Gastroesophageal sphincter (tissue), 3 donors: ENCODE measurements around the gene PSMG4.
"Not testable (repeated sequence)": the region's sequence is repeated elsewhere in the genome, so short reads cannot be mapped to it uniquely, and the experiment has no call there.

Experiments used
- POLR2A ChIP-seq, 2 donors: fragments of 450-650 bp; IDR thresholded peaks; one replicate each; pipeline ENCODE4 v1.6.1; 2017; ENCODE audit warnings: antibody characterized with exemption in 2 of 2, mild to moderate bottlenecking in 2 of 2, moderate library complexity in 1 of 2
- POLR2AphosphoS5 ChIP-seq: sonication (generic); formaldehyde crosslinking; IDR thresholded peaks from one replicate; pipeline ENCODE4 v1.6.1; 2017; ENCODE audit warnings: antibody characterized with exemption
- TF ChIP-seq, protein P1 (sequence below), 4 experiments: fragments of 200-600 bp in 2 of 4; fragments of 450-650 bp in 2 of 4; sonication (generic) in 1 of 4; IDR thresholded peaks; one replicate each; pipeline ENCODE4 v1.5.1; 2017 to 2019; ENCODE audit warnings: antibody characterized with exemption in 4 of 4, mild to moderate bottlenecking in 2 of 4, moderate library complexity in 2 of 4

DNA sequence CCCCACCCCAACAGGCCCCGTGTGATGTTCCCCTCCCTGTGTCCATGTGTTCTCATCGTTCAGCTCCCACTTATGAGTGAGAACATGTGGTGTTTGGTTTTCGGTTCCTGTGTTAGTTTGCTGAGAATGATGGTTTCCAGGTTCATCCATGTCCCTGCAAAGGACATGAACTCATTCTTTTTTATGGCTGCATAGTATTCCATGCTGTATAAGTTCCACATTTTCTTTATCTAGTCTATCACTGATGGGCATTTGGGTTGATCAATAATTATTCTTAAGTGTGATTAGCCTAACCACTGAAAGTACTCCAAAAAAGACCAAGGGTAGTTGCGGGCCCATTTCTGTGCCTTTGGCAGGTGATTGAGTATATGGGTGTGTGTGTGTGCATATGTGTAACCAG is 17.0 kb upstream of the PSMG4 start:
- TF ChIP-seq, protein P1, sequence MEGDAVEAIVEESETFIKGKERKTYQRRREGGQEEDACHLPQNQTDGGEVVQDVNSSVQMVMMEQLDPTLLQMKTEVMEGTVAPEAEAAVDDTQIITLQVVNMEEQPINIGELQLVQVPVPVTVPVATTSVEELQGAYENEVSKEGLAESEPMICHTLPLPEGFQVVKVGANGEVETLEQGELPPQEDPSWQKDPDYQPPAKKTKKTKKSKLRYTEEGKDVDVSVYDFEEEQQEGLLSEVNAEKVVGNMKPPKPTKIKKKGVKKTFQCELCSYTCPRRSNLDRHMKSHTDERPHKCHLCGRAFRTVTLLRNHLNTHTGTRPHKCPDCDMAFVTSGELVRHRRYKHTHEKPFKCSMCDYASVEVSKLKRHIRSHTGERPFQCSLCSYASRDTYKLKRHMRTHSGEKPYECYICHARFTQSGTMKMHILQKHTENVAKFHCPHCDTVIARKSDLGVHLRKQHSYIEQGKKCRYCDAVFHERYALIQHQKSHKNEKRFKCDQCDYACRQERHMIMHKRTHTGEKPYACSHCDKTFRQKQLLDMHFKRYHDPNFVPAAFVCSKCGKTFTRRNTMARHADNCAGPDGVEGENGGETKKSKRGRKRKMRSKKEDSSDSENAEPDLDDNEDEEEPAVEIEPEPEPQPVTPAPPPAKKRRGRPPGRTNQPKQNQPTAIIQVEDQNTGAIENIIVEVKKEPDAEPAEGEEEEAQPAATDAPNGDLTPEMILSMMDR (IDR thresholded peaks at IDR 0.05): not testable (repeated sequence)
- TF ChIP-seq POLR2AphosphoS5; POLR2A (IDR thresholded peaks at IDR 0.05): not testable (repeated sequence)
